ENCODE data around the gene HOXC9. TPM values are rescaled to one million over a fixed set of nuclear protein-coding genes. Genes with fewer than 3 reads are reported as not detected.

The HOXC9 gene
- total RNA-seq, 1 experiment from 2014 or later: 21.1 TPM

DNA sequence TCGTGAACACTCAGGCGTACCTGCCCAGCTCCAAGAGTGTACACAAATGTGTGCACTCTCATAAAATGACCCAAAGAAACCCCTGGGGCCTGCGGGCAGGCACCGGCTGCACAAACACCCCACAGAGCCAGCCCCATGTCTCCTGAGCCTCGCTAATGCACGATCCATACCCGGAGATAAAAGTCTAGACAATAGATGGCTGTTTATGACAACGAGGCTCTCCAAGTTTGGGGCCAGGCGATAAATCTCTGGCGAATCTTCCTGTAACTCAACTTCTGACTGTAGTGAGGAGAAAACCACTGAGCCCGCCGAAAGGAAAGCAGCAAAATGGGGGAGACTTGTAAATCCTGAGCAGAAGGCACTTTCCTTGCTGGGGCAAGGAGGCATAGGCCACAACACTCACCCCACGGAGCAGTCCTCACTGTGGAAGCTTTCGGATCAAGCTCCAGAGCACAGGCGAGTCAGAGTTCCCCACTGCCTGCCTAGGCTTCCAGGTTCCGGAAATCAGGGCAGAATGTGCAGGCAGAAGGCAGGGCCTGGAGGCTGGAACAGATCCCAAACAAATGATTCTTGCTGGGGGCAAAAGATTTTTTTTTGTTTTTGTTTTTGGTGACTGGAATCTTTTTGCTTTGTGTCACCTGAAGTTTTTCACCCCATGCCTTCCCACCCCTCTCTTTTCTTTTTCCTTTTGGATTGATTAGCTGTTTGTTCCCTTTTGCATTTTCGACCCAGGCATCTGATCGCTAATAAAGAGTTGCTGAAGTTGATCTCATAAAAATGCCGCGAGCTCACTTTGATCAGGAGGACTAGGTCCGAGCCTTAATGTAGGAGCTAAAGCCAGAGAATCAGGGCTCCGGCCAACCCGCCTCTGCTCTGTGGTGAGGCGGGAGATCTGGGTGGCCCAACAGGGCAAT, 31.5 kb upstream of the HOXC9 start:
- intact Hi-C loops (cut with micrococcal nuclease; ENCODE audit: unreplicated experiment): no loop called here
- no peaks in the 10 kb centered on the region for H3K36me3 ChIP-seq (ENCODE audit: insufficient read depth, low read length, poor library complexity, severe bottlenecking)
- no peak overlapping the region for H3K4me3 ChIP-seq (ENCODE audit: low read depth, low read length, poor library complexity, severe bottlenecking)
- TF ChIP-seq EZH2 (IDR thresholded peaks at IDR 0.05; ENCODE audit: borderline replicate concordance, low read depth, low read length, poor library complexity, severe bottlenecking): no peak
- TF ChIP-seq, protein P1, sequence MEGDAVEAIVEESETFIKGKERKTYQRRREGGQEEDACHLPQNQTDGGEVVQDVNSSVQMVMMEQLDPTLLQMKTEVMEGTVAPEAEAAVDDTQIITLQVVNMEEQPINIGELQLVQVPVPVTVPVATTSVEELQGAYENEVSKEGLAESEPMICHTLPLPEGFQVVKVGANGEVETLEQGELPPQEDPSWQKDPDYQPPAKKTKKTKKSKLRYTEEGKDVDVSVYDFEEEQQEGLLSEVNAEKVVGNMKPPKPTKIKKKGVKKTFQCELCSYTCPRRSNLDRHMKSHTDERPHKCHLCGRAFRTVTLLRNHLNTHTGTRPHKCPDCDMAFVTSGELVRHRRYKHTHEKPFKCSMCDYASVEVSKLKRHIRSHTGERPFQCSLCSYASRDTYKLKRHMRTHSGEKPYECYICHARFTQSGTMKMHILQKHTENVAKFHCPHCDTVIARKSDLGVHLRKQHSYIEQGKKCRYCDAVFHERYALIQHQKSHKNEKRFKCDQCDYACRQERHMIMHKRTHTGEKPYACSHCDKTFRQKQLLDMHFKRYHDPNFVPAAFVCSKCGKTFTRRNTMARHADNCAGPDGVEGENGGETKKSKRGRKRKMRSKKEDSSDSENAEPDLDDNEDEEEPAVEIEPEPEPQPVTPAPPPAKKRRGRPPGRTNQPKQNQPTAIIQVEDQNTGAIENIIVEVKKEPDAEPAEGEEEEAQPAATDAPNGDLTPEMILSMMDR (conservative IDR thresholded peaks at IDR 0.05; ENCODE audit: low read depth, low read length): no peak
- H3K27me3 ChIP-seq (replicated peaks; ENCODE audit: insufficient read depth, low read depth, low read length, poor library complexity): no peaks in the 10 kb centered on the region
- no peaks in the 10 kb centered on the region for H3K9me3 ChIP-seq (ENCODE audit: low read depth, low read length, poor library complexity, severe bottlenecking)
- no TSS peak for BruUV-seq (replicated peaks)
- H3K4me1 ChIP-seq (ENCODE audit: insufficient read depth, low read length, poor library complexity, severe bottlenecking): peaks cover 30% of the 10 kb centered on the region
- CTCF ChIA-PET: no interaction called here
- no peak overlapping the region for H3K27ac ChIP-seq (ENCODE audit: low read depth, low read length, poor library complexity, severe bottlenecking)
- DNase-seq (ENCODE audit: low spot score): no peak
- POLR2A ChIA-PET (ENCODE audit: low non-redundant PET): interaction anchor here (0.5 to 0.7 kb wide), 2 partner anchors 14 to 311 kb away, joined by 4 to 6 read pairs; partner anchors contain the start of genes CBX5 and HOXC12

DNA sequence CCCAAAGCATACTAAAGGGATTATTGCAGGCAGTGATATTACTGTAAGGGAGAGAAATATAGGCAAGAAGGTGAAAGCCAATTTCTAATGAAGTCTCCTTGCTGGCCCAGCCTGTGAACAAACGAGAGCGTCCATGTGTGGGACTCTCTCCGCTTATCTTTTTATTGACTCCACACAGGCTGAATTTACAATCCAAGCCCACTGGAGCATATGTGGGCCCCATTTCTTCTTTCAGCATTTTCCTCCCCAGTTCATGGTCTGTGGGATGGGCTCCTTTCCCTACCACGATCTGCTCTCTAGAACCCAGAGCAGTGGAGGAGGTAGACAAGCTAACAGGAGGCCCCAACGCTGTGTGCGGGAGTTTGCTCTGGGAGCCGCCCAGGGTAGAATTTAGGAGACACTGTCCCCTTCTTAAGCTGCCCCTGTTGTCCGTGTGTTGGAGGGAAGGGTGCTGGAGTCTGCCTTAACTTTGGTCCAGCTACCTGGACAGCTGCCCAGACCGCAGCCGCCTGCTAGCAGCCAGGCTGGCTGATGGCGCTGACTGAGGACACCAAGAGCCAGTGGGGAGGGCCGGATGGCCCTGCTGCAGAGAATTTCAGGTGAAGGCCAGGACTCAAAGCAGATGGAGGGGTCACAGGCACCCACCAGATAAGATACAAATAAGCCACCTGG, 30.2 kb upstream of the HOXC9 start:
- ChIA-PET POLR2A (ENCODE audit: low non-redundant PET) (no interaction called here), CTCF (no interaction called here)
- no peak overlapping the region for H3K27ac ChIP-seq (ENCODE audit: low read depth, low read length, poor library complexity, severe bottlenecking)
- DNase-seq (ENCODE audit: low spot score): no peak
- no peaks in the 10 kb centered on the region for H3K36me3 ChIP-seq (ENCODE audit: insufficient read depth, low read length, poor library complexity, severe bottlenecking)
- no peak overlapping the region for H3K4me3 ChIP-seq (ENCODE audit: low read depth, low read length, poor library complexity, severe bottlenecking)
- H3K9me3 ChIP-seq (ENCODE audit: low read depth, low read length, poor library complexity, severe bottlenecking): no peaks in the 10 kb centered on the region
- no peak for TF ChIP-seq EZH2 (IDR thresholded peaks at IDR 0.05; ENCODE audit: borderline replicate concordance, low read depth, low read length, poor library complexity, severe bottlenecking)
- TF ChIP-seq, protein P1 (conservative IDR thresholded peaks at IDR 0.05; ENCODE audit: low read depth, low read length): no peak
- H3K4me1 ChIP-seq (ENCODE audit: insufficient read depth, low read length, poor library complexity, severe bottlenecking): peaks cover 30% of the 10 kb centered on the region
- intact Hi-C loops (cut with micrococcal nuclease; ENCODE audit: unreplicated experiment): no loop called here
- H3K27me3 ChIP-seq (replicated peaks; ENCODE audit: insufficient read depth, low read depth, low read length, poor library complexity): no peaks in the 10 kb centered on the region
- no TSS peak for BruUV-seq (replicated peaks)

DNA sequence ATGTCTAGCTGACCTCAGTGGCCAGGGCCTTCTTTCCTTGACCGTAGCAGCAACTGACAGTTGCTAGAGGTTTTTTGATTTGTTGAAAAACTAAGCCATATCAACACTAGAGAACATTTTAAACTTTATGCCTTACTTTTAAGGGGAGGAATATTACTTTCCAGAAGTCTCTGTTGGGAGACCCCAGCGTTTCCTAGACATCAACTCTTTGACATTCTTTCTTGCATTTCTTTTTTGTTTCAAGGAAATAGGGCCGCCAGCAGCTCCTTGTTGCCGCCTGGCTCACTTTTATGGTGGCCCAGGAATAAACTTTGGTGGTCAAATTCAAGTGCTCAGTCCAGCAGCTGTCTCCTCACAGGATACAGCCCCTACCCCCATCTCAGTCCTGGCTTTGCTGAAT, 29.5 kb upstream of the HOXC9 start:
- TF ChIP-seq, protein P1 (conservative IDR thresholded peaks at IDR 0.05; ENCODE audit: low read depth, low read length): no peak
- no peak for TF ChIP-seq EZH2 (IDR thresholded peaks at IDR 0.05; ENCODE audit: borderline replicate concordance, low read depth, low read length, poor library complexity, severe bottlenecking)
- intact Hi-C loops (cut with micrococcal nuclease; ENCODE audit: unreplicated experiment): no loop called here
- Histone ChIP-seq H3K4me3 (ENCODE audit: low read depth, low read length, poor library complexity, severe bottlenecking) (no peak overlapping the region), H3K27me3 (replicated peaks; ENCODE audit: insufficient read depth, low read depth, low read length, poor library complexity) (no peaks in the 10 kb centered on the region), H3K36me3 (ENCODE audit: insufficient read depth, low read length, poor library complexity, severe bottlenecking) (no peaks in the 10 kb centered on the region), H3K4me1 (ENCODE audit: insufficient read depth, low read length, poor library complexity, severe bottlenecking) (peaks cover 32% of the 10 kb centered on the region), H3K27ac (ENCODE audit: low read depth, low read length, poor library complexity, severe bottlenecking) (no peak overlapping the region), H3K9me3 (ENCODE audit: low read depth, low read length, poor library complexity, severe bottlenecking) (no peaks in the 10 kb centered on the region)
- CTCF ChIA-PET: interaction anchor here (0.6 kb wide), 1 partner anchor 392 kb away, joined by 3 read pairs; no protein-coding TSS in a partner anchor
- DNase-seq (ENCODE audit: low spot score): no peak
- BruUV-seq (replicated peaks): no TSS peak
- POLR2A ChIA-PET (ENCODE audit: low non-redundant PET): no interaction called here
